Lower lobe of right lung (tissue), 2 donors: ENCODE data around the gene GLDC. TPM values are rescaled to one million over a fixed set of nuclear protein-coding genes. Genes with fewer than 3 reads are reported as not detected.

Experiments
- ATAC-seq, 2 donors: fragments of 200-7000 bp; cut with Tn5 transposase; one replicate each; pipeline ENCODE4 v1.9.1; 2020 to 2022; ENCODE audit warnings: mild to moderate bottlenecking in 2 of 2, moderate library complexity in 2 of 2
- DNase-seq: peaks from one replicate; pipeline ENCODE4 v3.0.0-alpha.2; 2020
- H3K27ac ChIP-seq: fragments of 200-600 bp; one replicate; pipeline ENCODE4 v1.8.0; 2022
- H3K27me3 ChIP-seq: fragments of 200-600 bp; one replicate; pipeline ENCODE4 v1.8.0; 2022; ENCODE audit warnings: low read depth
- H3K36me3 ChIP-seq: fragments of 200-600 bp; one replicate; pipeline ENCODE4 v1.8.0; 2022; ENCODE audit warnings: mild to moderate bottlenecking
- H3K4me1 ChIP-seq: fragments of 200-600 bp; one replicate; pipeline ENCODE4 v1.8.0; 2022
- H3K4me3 ChIP-seq: fragments of 200-600 bp; one replicate; pipeline ENCODE4 v1.8.0; 2022; ENCODE audit warnings: mild to moderate bottlenecking
- H3K9me3 ChIP-seq: fragments of 200-600 bp; one replicate; pipeline ENCODE4 v1.8.0; 2022
- intact Hi-C: fragments of 100-400 bp; cut with DNase I; formaldehyde crosslinking; loops from one replicate; pipeline ENCODE4 v1.11.0; 2022
- total RNA-seq: library from RNA; stranded (reverse); fragmentation: NEBNext Ultra II Directional; extraction: Animal tissue kit (Norgen Biotek cat#: 25700); gene quantifications from one replicate; pipeline ENCODE4 v1.2.1, GENCODE V29; 2021
- TF ChIP-seq, protein P1 (sequence below): fragments of 200-600 bp; IDR thresholded peaks from one replicate; pipeline ENCODE4 v1.8.0; 2022; ENCODE audit warnings: antibody characterized with exemption, mild to moderate bottlenecking
- donor health status: DM: no; HTN: yes; CAD: no; lungs with severe emphysema.

Gene GLDC
- total RNA-seq, 1 donor from 2014 or later = 0.77 TPM

DNA sequence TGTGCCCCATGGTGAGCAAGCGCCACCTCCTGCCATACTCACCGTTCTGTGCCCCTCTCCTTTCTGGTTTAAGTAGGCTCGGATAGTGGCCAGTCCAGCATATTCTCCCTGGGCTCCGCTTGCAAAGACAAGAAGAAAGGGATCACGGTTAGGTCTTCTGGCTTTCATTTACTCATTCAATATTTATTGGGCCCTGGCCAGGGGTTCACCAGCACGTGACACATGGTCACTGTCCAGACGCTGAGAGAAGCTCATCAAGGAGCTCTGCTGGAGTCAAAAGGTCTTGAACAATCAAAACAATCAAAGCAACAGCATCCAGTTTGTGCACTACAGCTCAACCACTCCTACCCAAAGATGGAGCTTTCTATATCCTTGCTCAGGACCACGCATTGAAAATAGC, 80.2 kb downstream of the GLDC start:
- ATAC-seq (no peak), DNase-seq (no peak)
- TF ChIP-seq, protein P1, sequence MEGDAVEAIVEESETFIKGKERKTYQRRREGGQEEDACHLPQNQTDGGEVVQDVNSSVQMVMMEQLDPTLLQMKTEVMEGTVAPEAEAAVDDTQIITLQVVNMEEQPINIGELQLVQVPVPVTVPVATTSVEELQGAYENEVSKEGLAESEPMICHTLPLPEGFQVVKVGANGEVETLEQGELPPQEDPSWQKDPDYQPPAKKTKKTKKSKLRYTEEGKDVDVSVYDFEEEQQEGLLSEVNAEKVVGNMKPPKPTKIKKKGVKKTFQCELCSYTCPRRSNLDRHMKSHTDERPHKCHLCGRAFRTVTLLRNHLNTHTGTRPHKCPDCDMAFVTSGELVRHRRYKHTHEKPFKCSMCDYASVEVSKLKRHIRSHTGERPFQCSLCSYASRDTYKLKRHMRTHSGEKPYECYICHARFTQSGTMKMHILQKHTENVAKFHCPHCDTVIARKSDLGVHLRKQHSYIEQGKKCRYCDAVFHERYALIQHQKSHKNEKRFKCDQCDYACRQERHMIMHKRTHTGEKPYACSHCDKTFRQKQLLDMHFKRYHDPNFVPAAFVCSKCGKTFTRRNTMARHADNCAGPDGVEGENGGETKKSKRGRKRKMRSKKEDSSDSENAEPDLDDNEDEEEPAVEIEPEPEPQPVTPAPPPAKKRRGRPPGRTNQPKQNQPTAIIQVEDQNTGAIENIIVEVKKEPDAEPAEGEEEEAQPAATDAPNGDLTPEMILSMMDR = no peak
- no peaks in the 10 kb centered on the region for H3K36me3 ChIP-seq
- H3K27me3 ChIP-seq = no peaks in the 10 kb centered on the region
- H3K4me1 ChIP-seq = no peaks in the 10 kb centered on the region
- H3K4me3 ChIP-seq = no peak overlapping the region
- no peaks in the 10 kb centered on the region for H3K9me3 ChIP-seq
- no peak overlapping the region for H3K27ac ChIP-seq
- intact Hi-C loops = loop anchor here (10.0 kb wide), 1 partner anchor 211 kb away; no protein-coding TSS in a partner anchor

GRCh38 chr9:6564868-6565267, 80.7 kb downstream of the GLDC start:
- no peak overlapping the region for H3K27ac ChIP-seq
- DNase-seq (no peak), ATAC-seq (no peak)
- TF ChIP-seq, protein P1 = no peak
- H3K4me3 ChIP-seq = no peak overlapping the region
- H3K9me3 ChIP-seq = no peaks in the 10 kb centered on the region
- no peaks in the 10 kb centered on the region for H3K4me1 ChIP-seq
- H3K36me3 ChIP-seq = no peaks in the 10 kb centered on the region
- intact Hi-C loops = loop anchor here (10.0 kb wide), 1 partner anchor 210 kb away; no protein-coding TSS in a partner anchor
- H3K27me3 ChIP-seq = no peaks in the 10 kb centered on the region

DNA sequence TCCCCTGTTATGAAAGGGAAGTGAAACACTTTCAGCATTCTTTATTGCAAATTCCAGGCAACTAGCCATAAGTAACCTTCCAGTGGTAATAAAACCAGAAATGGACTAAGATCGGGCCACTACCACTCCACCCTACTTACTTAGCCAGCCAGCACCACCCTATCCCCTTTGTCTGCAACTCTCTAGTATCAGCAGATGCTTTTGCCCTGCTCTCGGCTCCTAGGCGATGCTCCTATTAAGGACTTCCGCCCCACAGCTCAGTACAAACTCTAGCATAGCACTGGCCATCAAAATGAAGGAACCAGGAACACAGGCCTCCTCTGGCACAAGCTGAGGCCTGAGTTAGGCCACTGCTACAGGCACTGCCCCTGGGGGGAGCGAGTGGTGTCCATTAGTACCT, 81.2 kb downstream of the GLDC start:
- DNase-seq (no peak), ATAC-seq (peak in 1 of 2 donors; percentile 57)
- no peak overlapping the region for H3K27ac ChIP-seq
- no peaks in the 10 kb centered on the region for H3K9me3 ChIP-seq
- H3K27me3 ChIP-seq = no peaks in the 10 kb centered on the region
- H3K4me1 ChIP-seq = no peaks in the 10 kb centered on the region
- no peak overlapping the region for H3K4me3 ChIP-seq
- TF ChIP-seq, protein P1 = no peak
- no peaks in the 10 kb centered on the region for H3K36me3 ChIP-seq
- intact Hi-C loops = loop anchor here (10.0 kb wide), 1 partner anchor 210 kb away; no protein-coding TSS in a partner anchor

- no peak for DNase-seq
- peak in 1 of 2 donors; percentile 12 for ATAC-seq
- Histone ChIP-seq H3K27me3 (no peaks in the 10 kb centered on the region), H3K27ac (no peak overlapping the region), H3K4me3 (no peak overlapping the region), H3K36me3 (no peaks in the 10 kb centered on the region), H3K9me3 (no peaks in the 10 kb centered on the region), H3K4me1 (no peaks in the 10 kb centered on the region)
- TF ChIP-seq, protein P1 = no peak
- intact Hi-C loops = loop anchor here (10.0 kb wide), 1 partner anchor 208 kb away; no protein-coding TSS in a partner anchor
Measured at GRCh38 chr9:6562871-6563430, 82.6 kb downstream of the GLDC start.

DNA sequence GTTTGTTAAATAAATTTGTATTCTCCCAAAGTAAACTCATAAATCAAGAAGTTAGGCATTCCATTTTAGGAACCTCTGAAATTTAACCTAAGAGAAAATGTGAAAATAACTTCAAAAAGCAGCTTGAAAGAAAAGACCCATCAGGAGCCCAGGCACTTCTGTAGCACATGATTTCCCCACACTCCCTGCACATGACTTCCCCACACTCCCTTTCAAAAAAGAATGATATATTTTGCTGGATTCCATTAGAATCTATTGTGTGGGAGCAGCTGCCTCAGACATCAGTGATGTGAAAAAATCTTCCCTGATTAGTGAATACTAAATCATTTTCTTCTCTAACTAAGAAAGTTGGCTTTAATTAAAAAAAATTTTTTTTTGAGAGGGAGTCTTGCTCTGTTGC, 83.3 kb downstream of the GLDC start:
- TF ChIP-seq, protein P1 = no peak
- Histone ChIP-seq H3K9me3 (no peaks in the 10 kb centered on the region), H3K4me1 (no peaks in the 10 kb centered on the region), H3K27me3 (no peaks in the 10 kb centered on the region), H3K36me3 (no peaks in the 10 kb centered on the region), H3K27ac (no peak overlapping the region), H3K4me3 (no peak overlapping the region)
- intact Hi-C loops = loop anchor here (10.0 kb wide), 1 partner anchor 207 kb away; no protein-coding TSS in a partner anchor
- DNase-seq (no peak), ATAC-seq (no peak)
